HG02642 (cell line): ENCODE results near the gene CNFN.
"Not testable (repeated sequence)": the region's sequence is repeated elsewhere in the genome, so short reads cannot be mapped to it uniquely, and the experiment has no call there.

Experiments used
- ATAC-seq: cut with Tn5 transposase; IDR thresholded peaks from one replicate; pipeline ENCODE4 v1.9.1; 2021; ENCODE audit warnings: mild to moderate bottlenecking; ENCODE audit not compliant: unreplicated experiment, poor library complexity

CNFN gene

DNA sequence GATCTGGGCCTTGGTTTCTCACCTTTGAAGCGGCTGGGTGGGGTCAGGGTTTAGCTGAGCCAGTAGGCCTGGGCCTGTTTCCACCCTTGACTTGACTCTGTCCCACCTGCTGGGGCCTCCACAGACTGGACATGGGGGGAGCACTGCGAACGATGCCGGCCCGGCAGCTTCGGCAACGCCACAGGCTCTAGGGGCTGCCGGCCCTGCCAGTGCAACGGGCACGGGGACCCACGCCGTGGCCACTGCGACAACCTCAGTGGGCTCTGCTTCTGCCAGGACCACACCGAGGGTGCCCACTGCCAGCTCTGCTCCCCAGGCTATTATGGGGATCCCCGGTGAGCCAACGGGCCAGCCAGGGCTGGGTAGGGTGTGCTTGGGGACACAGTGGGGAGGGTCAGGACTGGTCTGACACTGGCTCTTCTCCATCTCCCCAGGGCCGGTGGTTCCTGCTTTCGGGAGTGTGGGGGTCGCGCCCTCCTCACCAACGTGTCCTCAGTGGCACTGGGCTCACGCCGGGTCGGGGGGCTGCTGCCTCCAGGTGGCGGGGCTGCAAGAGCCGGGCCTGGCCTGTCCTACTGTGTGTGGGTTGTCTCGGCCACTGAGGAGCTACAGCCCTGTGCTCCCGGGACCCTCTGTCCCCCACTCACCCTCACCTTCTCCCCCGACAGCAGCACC lies 36.6 kb downstream of the CNFN start:
- no peak for ATAC-seq

DNA sequence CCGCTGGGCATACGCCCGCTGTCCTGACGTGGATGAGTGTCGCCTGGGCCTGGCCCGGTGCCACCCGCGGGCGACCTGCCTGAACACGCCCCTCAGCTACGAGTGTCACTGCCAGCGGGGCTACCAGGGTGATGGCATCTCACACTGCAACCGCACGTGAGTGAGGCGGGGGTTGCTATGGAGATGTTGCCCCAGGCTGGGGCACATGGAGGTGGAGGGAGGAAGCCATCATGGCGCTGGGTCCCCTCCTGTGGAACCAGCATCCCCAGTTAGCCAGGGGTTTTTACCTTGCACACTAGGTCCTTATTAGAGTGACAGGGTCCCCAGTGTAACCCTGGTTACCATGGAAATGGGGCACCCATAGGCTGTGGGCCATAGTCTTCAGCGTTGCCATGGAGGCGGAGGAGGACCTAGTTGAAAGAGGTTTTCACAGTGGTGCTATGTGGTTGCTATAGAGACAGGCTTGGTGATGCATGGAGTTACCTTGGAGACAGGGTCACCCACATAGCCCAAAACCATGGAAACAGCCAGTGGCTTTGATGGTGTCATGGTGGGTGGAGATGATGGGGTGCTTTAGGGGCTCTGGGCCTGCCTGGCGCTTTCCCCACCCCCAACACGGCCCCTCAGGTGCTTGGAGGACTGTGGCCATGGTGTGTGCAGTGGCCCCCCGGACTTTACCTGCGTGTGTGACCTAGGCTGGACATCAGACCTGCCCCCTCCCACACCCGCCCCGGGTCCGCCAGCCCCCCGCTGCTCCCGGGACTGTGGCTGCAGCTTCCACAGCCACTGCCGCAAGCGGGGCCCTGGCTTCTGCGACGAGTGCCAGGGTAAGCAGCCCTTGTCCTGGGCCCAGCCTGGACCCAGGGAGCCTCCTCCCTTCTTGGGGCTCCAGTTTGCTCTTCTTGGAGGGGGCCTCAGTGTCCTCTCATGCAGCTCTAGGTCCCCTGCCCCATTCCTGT lies 37.5 kb downstream of the CNFN start:
- no peak for ATAC-seq

DNA sequence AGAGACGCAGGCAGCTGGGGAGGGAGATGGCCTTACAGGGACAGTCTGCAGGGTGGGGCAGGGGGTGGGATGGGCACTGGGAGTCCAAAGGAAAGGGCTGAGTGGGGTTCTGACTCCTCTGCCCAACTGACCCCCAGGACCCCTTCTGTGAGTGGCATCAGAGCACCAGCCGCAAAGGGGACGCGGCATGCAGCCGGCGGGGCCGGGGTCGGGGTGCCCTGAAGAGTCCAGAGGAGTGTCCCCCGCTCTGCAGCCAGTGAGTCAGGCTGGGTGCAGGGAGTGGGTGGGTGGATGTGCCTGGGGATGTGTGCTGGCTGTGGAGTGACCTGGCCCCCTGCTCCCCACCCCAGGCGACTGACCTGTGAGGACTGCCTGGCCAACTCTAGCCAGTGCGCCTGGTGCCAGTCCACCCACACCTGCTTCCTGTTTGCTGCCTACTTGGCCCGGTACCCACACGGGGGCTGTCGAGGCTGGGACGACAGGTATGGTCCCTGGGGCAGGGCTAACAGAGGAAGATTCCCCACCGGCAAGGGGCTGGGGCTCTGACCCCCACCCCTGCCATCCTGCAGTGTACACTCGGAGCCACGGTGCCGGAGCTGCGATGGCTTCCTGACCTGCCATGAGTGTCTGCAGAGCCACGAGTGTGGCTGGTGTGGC lies 38.9 kb downstream of the CNFN start:
- ATAC-seq = no peak

DNA sequence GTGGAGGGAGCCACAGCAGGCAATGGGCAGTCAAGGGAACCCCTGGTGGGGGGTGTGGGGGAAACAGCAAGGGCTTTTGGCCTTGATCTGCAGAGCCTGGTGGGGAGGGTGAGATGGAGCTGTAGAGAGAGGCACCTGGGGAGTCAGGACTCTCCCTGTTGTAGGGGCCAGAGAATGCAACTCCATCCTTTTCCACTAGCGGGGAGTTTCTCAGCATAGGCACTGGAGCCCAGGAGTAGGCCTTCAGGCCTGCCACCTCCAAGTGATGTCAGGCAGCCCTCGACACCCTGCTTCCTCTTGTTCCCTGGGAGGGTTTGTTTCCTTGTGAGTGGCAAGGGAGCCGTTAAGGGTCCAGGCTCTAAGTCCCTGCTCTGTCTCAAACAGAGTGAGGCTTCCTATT lies 39.7 kb downstream of the CNFN start:
- no peak for ATAC-seq

DNA sequence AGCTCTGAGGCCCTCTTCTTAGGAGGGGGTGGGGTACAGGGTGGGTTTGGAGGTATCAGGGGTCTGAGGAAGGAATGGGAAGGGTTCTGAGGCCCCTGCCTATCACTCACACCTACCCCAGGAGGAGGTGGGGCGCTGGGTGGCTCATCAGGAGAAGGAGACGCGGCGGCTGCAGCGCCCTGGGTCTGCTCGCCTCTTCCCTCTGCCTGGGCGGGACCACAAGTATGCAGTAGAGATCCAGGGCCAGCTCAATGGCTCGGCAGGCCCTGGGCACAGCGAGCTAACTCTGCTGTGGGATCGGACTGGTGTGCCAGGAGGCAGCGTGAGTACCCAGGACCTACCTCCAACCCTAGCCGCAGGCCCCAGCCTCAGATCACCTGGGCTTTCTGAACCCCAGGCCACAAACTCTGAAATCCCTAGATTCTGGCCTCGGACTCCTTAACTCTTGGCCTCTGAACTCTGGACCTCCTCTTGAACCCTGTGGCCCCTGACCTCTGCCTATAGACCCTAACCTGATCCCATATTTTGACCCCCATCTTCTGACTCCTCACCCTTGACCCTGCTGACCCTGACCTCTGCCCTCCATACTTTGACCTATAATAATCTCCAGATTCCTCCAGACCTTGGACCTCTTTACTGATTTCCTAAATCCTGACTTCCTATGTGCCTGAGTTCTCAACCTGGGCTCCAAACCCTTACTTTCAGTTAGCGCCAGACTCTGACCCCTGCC lies 40.6 kb downstream of the CNFN start:
- ATAC-seq = no peak

DNA sequence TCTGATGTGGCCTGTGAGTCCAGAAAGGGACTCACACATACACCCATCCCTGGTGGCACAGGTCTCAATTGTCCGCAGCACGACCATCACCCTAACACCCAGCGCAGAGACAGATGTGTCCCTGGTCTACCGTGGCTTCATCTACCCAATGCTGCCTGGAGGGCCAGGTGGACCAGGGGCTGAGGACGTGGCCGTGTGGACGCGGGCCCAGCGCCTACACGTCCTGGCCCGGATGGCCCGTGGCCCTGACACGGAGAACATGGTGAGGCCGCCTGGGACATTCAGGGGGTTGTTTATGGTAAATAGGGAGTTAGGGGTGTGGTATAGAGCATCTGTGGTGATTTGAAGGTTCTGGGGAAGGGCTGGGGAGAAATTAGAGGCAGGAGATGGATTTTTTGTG lies 41.9 kb downstream of the CNFN start:
- no peak for ATAC-seq

DNA sequence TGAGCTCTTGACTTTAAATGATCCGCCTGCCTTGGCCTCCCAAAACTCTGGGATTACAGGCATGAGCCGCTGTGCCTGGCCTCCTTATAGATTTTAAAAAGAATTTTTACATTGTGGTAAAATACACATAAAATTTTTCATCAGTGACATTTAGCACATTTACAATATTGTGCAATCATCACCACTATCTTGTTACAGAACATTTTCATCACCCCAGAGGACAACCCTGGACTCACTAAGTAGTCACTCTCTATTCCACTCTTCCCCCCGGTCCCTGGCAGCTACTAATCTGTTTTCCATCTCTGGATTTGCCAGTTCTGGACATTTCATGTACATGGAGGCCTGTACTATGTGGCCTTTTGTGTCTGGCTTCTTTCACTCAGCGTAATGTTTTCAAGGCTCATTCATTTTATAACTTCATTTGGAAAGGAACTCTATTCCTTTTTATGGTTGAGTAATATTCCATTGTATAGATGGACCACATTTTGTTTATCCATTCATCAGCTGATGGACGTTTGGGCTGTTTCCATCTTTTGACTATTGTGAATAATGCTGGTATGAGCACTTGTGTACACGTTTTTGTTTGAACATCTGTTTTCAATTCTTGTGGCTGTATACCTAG lies 44.8 kb downstream of the CNFN start:
- no peak for ATAC-seq

DNA sequence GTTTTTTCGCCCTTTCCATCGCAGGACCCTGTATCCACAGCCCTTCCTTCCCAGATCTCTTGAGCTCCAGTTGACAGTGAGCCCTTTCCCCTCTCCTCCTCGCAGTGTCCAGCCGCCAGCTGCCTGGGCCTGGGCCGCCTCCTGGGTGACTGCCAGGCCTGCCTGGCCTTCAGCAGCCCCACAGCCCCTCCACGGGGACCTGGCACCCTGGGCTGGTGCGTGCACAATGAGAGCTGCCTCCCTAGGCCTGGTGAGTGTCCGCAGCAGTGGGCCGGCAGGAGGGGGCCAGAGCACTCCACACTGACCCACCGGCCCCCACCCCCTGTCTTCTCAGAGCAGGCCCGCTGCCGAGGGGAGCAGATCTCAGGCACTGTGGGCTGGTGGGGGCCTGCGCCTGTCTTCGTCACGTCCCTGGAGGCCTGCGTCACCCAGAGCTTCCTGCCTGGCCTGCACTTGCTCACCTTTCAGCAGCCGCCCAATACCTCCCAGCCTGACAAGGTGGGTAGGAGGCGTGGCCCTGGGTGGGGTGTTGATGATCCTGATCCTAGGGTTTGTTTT lies 45.7 kb downstream of the CNFN start:
- no peak for ATAC-seq

DNA sequence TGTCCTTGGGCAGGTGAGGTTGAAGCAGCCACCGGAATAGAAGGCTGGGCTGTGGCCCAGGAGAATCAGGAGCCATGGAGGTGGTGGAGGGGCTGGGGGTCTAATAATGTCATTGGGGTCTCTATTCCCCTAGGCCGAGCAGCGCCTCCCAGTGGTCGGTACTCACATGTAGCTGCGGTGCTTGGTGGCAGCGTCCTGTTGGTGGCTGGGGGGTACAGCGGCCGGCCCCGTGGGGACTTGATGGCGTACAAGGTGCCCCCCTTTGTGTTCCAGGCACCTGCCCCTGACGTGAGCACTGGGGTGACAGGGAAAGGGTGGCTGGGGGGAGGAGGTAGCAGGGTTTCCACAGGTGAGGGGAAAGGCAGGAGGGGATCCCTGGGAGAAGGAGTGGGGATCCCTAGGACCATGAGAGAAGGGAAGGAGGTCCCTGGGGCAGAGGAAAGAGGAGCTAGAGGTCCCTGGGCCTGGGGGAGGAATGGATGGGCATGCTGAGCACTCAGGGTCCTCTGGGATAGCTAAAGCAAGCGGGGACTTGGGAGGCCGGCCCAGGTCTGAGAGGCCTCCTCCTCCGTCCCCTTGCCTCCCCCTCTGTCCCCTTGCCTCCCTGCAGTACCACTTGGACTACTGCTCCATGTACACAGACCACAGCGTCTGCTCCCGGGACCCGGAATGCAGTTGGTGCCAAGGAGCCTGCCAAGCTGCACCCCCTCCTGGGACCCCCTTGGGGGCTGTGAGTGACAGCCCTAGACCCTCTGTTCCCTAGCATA lies 46.6 kb downstream of the CNFN start:
- ATAC-seq = no peak

DNA sequence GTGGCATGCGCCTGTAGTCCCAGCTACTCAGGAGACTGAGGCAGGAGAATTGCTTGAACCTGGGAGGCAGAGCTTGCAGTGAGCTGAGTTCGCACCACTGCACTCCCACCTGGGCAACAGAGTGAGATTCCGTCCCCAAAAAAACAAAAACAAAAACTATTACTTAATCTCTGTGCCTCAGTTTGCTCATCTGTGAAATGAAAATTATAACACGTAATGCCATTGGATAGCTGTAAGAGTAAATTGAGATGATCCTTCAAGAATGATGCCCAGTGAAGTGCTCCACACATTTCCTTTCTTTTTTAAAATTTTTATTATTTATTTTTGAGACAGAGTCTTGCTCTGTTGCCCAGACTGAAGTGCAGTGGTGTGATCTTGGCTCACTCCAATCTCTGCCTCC lies 50.2 kb downstream of the CNFN start:
- not testable (repeated sequence) for ATAC-seq

DNA sequence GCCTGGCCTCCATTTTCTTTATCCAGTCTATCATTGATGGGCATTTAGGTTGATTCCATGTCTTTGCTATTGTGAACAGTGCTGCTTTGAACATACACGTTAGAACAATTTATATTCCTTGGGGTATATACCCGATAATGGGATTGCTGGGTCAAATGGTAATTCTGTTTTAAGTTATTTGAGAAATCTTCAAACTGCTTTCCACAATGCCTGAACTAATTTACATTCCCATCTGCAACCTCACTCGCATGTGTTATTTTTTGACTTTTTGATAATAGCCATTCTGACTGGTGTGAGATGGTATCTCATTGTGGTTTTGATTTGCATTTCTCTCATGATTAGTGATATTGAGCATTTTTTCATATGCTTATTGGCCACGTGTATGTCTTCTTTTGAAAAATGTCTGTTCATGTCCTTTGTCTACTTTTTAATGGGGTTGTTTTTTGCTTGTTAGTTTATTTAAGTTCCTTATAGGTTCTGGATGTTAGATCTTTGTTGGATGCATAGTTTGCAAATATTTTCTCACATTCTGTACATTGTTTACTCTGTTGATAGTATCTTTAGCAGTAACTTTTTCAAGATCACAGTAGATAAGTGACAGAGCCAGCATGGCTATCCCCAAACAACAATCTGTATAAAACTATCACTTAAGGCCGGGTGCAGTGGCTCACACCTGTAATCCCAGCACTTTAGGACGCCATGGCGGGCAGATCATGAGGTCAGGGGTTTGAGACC lies 50.8 kb downstream of the CNFN start:
- ATAC-seq = not testable (repeated sequence)
